Measurements from ENCODE around the gene DDC.
A peak's percentile ranks its signal among the peaks of the same experiment; 100 is the strongest.

Gene DDC

GRCh38 chr7:50456371-50457123 is 108.7 kb downstream of the DDC start:
- no peak for DNase-seq (ENCODE audit: low read depth in 2 of 2)

- no peak for DNase-seq (ENCODE audit: low read depth in 2 of 2)
These were observed 109.5 kb downstream of the DDC start for GRCh38 chr7:50455658-50456057.

- DNase-seq (ENCODE audit: low read depth in 2 of 2) = no peak
These were observed 110.2 kb downstream of the DDC start for GRCh38 chr7:50454968-50455367.

GRCh38 chr7:50450590-50451032 is 114.6 kb downstream of the DDC start:
- DNase-seq (ENCODE audit: low read depth in 2 of 2) = peak in 1 of 2 donors; percentile 4

GRCh38 chr7:50449881-50450589 is 115.2 kb downstream of the DDC start, which contains the start of gene FIGNL1:
TSS of gene FIGNL1 (minus strand) at chr7:50450350. CDS start at chr7:50447287, 3,063 bp downstream.
- DNase-seq (ENCODE audit: low read depth in 2 of 2) = peak; percentile 54 to 63

- DNase-seq (ENCODE audit: low read depth in 2 of 2) = no peak
These were observed 115.7 kb downstream of the DDC start for GRCh38 chr7:50449501-50449880.

GRCh38 chr7:50448823-50449222 is 116.4 kb downstream of the DDC start:
- DNase-seq (ENCODE audit: low read depth in 2 of 2) = no peak

- DNase-seq (ENCODE audit: low read depth in 2 of 2) = no peak
These were observed 118.7 kb downstream of the DDC start for GRCh38 chr7:50446542-50446960.

GRCh38 chr7:50436133-50436806 is 128.9 kb downstream of the DDC start:
- DNase-seq (ENCODE audit: low read depth in 2 of 2) = no peak

GRCh38 chr7:50431722-50432305 is 133.4 kb downstream of the DDC start:
- no peak for DNase-seq (ENCODE audit: low read depth in 2 of 2)

GRCh38 chr7:50431316-50431715 is 133.9 kb downstream of the DDC start:
- DNase-seq (ENCODE audit: low read depth in 2 of 2) = no peak

- no peak for DNase-seq (ENCODE audit: low read depth in 2 of 2)
These were observed 136.3 kb downstream of the DDC start for GRCh38 chr7:50428911-50429310.

GRCh38 chr7:50427518-50427917 is 137.7 kb downstream of the DDC start:
- DNase-seq (ENCODE audit: low read depth in 2 of 2) = no peak

- no peak for DNase-seq (ENCODE audit: low read depth in 2 of 2)
These were observed 138.7 kb downstream of the DDC start for GRCh38 chr7:50426280-50427045.

GRCh38 chr7:50425318-50425717 is 139.9 kb downstream of the DDC start:
- no peak for DNase-seq (ENCODE audit: low read depth in 2 of 2)

GRCh38 chr7:50423860-50424259 is 141.3 kb downstream of the DDC start:
- no peak for DNase-seq (ENCODE audit: low read depth in 2 of 2)

GRCh38 chr7:50422858-50423257 is 142.3 kb downstream of the DDC start:
- no peak for DNase-seq (ENCODE audit: low read depth in 2 of 2)

GRCh38 chr7:50421043-50421442 is 144.2 kb downstream of the DDC start:
- DNase-seq (ENCODE audit: low read depth in 2 of 2) = no peak

- no peak for DNase-seq (ENCODE audit: low read depth in 2 of 2)
These were observed 146.5 kb downstream of the DDC start for GRCh38 chr7:50418526-50419290.

- peak; percentile 32 to 45 for DNase-seq (ENCODE audit: low read depth in 2 of 2)
These were observed 147.1 kb downstream of the DDC start for GRCh38 chr7:50418086-50418515.
